ENCODE measurements around the gene LGALS3BP. TPM values are rescaled to one million over a fixed set of nuclear protein-coding genes. Genes with fewer than 3 reads are reported as not detected.

Gene LGALS3BP
- total and polyA plus RNA-seq, 2 of the 8 experiments (the other 6 are each of a cell fraction or from before 2014, with no cell fraction given): 56.1 to 61.6 TPM

- TF ChIP-seq CEBPB (IDR thresholded peaks at IDR 0.05; ENCODE audit: low read depth, low read length) (no peak), MAX (IDR thresholded peaks at IDR 0.05) (no peak), HDAC6 (IDR thresholded peaks at IDR 0.05; ENCODE audit: low read depth, low read length) (no peak), TEAD4 (IDR thresholded peaks at IDR 0.05; ENCODE audit: low read depth, low read length) (no peak), EGR1 (IDR thresholded peaks at IDR 0.05; ENCODE audit: borderline replicate concordance, low read depth, low read length) (no peak), TCF12 (IDR thresholded peaks at IDR 0.05; ENCODE audit: low read depth, low read length) (no peak), KDM5A (IDR thresholded peaks at IDR 0.05; ENCODE audit: low read length) (no peak)
Observed at GRCh38 chr17:79010304-79010646, 30.6 kb upstream of the LGALS3BP start (continued).

Measured in H1 (cell line).